Measurements from ENCODE around the gene CIC. TPM values are rescaled to one million over a fixed set of nuclear protein-coding genes. Genes with fewer than 3 reads are reported as not detected.

CIC gene
- total and polyA plus RNA-seq, 2 of the 13 experiments (the other 11 are each of a cell fraction or from before 2014, with no cell fraction given), result 5.9 to 8.0 TPM

DNA sequence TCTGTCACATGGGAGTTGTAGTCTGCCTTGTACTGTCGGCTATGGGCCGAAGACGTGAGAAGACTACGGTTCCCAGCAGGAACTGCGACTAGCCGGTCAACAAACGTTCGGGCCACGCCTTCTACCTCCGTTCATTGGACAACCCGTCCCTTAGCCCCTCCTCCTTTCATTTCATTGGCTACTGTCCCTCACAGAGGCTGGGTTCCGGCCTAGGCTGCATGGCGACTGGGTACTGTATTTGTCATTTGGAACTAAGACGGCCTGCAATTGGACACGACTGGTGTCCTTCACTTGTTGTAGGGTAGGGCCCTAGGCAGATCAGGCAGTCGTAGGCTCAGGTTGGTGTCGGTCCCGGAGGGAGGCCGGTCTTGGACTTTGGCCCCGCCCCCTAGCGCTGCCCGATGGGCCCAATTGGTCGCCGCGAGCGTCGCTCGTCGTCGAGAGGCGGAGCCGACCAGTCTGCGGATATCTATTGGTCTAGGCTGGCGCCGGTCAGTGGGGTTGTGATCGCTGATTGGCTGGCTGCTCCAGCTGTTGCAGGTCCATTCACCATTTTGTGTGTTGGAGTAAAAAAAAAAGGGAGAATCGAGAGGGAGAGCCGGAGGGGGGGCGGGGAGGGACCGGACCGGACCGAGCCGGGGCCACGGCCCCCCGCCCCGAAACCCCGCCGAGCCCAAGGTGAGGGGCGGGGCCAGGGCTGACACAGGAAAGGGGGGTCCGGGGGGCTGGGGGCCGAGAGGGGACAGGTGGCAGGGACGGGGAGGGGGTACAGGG lies at the start of gene CIC (continued):
- TF ChIP-seq SALL2 (CRISPR knock-in tag; IDR thresholded peaks at IDR 0.05), result no peak
- peak; percentile 74 for TF ChIP-seq ELF1 (CRISPR knock-in tag; IDR thresholded peaks at IDR 0.05)
- no peak for TF ChIP-seq RFX3 (CRISPR knock-in tag; IDR thresholded peaks at IDR 0.05)
- no peak for TF ChIP-seq FOXA1 (IDR thresholded peaks at IDR 0.05)
- peak; percentile 80 for TF ChIP-seq FOXA1 (CRISPR knock-in tag; IDR thresholded peaks at IDR 0.05)
- TF ChIP-seq FOXO1 (CRISPR knock-in tag; IDR thresholded peaks at IDR 0.05), result no peak
- peak; percentile 75; the same call in 1 of the 2 replicates for TF ChIP-seq GATAD1 (CRISPR knock-in tag; IDR thresholded peaks at IDR 0.05)
- TF ChIP-seq ATRX (CRISPR knock-in tag; IDR thresholded peaks at IDR 0.05; ENCODE audit: borderline replicate concordance), result no peak
- TF ChIP-seq FOXA3 (CRISPR knock-in tag; IDR thresholded peaks at IDR 0.05), result no peak; the same call in 1 of the 2 replicates
- TF ChIP-seq, protein P1, sequence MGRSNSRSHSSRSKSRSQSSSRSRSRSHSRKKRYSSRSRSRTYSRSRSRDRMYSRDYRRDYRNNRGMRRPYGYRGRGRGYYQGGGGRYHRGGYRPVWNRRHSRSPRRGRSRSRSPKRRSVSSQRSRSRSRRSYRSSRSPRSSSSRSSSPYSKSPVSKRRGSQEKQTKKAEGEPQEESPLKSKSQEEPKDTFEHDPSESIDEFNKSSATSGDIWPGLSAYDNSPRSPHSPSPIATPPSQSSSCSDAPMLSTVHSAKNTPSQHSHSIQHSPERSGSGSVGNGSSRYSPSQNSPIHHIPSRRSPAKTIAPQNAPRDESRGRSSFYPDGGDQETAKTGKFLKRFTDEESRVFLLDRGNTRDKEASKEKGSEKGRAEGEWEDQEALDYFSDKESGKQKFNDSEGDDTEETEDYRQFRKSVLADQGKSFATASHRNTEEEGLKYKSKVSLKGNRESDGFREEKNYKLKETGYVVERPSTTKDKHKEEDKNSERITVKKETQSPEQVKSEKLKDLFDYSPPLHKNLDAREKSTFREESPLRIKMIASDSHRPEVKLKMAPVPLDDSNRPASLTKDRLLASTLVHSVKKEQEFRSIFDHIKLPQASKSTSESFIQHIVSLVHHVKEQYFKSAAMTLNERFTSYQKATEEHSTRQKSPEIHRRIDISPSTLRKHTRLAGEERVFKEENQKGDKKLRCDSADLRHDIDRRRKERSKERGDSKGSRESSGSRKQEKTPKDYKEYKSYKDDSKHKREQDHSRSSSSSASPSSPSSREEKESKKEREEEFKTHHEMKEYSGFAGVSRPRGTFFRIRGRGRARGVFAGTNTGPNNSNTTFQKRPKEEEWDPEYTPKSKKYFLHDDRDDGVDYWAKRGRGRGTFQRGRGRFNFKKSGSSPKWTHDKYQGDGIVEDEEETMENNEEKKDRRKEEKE (IDR thresholded peaks at IDR 0.05), result no peak
- TF ChIP-seq CTCF (CRISPR knock-in tag; IDR thresholded peaks at IDR 0.05), result no peak
- TF ChIP-seq, protein P2, sequence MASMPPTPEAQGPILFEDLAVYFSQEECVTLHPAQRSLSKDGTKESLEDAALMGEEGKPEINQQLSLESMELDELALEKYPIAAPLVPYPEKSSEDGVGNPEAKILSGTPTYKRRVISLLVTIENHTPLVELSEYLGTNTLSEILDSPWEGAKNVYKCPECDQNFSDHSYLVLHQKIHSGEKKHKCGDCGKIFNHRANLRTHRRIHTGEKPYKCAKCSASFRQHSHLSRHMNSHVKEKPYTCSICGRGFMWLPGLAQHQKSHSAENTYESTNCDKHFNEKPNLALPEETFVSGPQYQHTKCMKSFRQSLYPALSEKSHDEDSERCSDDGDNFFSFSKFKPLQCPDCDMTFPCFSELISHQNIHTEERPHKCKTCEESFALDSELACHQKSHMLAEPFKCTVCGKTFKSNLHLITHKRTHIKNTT (CRISPR knock-in tag; IDR thresholded peaks at IDR 0.05), result 0 out of 2 replicates have a peak, but pooled peaks have one; percentile 93
- no peak for TF ChIP-seq THYN1 (CRISPR knock-in tag; IDR thresholded peaks at IDR 0.05; ENCODE audit: borderline replicate concordance, low read depth)
- peak; percentile 92 for TF ChIP-seq CREB1 (IDR thresholded peaks at IDR 0.05)
- peak; percentile 93 for TF ChIP-seq CREB1 (CRISPR knock-in tag; IDR thresholded peaks at IDR 0.05)
- TF ChIP-seq ZNF329 (CRISPR knock-in tag; IDR thresholded peaks at IDR 0.05; ENCODE audit: low read depth), result no peak
- TF ChIP-seq, protein P3, sequence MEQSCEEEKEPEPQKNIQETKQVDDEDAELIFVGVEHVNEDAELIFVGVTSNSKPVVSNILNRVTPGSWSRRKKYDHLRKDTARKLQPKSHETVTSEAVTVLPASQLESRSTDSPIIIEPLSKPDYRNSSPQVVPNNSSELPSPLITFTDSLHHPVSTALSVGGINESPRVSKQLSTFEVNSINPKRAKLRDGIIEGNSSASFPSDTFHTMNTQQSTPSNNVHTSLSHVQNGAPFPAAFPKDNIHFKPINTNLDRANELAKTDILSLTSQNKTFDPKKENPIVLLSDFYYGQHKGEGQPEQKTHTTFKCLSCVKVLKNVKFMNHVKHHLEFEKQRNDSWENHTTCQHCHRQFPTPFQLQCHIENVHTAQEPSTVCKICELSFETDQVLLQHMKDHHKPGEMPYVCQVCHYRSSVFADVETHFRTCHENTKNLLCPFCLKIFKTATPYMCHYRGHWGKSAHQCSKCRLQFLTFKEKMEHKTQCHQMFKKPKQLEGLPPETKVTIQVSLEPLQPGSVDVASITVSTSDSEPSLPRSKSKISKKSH (CRISPR knock-in tag; IDR thresholded peaks at IDR 0.05; ENCODE audit: borderline replicate concordance), result no peak
- TF ChIP-seq JUND (CRISPR knock-in tag; IDR thresholded peaks at IDR 0.05), result no peak
- no peak for TF ChIP-seq FOXP1 (IDR thresholded peaks at IDR 0.05)
- no peak for TF ChIP-seq FOXP1 (CRISPR knock-in tag; IDR thresholded peaks at IDR 0.05)
- no peak for TF ChIP-seq PRMT3 (CRISPR knock-in tag; IDR thresholded peaks at IDR 0.05; ENCODE audit: borderline replicate concordance, low read depth)
- TF ChIP-seq ZNF335 (CRISPR knock-in tag; IDR thresholded peaks at IDR 0.05), result no peak
- no peak for TF ChIP-seq TFDP1 (CRISPR knock-in tag; IDR thresholded peaks at IDR 0.05; ENCODE audit: borderline replicate concordance)
- no peak for TF ChIP-seq ZNF160 (CRISPR knock-in tag; IDR thresholded peaks at IDR 0.05)
